CD14-positive monocyte (primary cell): ENCODE data around the gene MPPED1. TPM values are rescaled to one million over a fixed set of nuclear protein-coding genes. Genes with fewer than 3 reads are reported as not detected.

ENCODE experiments used
- DNase-seq, 3 donors: peaks; one replicate each; pipeline ENCODE4 v3.0.0-alpha.2; 2011 to 2022
- H2AFZ ChIP-seq: 2 replicates; pipeline ENCODE4 v1.6.0; 2012; ENCODE audit warnings: mild to moderate bottlenecking, low read depth, low read length, inconsistent platforms; ENCODE audit not compliant: insufficient read depth, poor library complexity, severe bottlenecking
- H3K27ac ChIP-seq, 2 donors: 1 replicate in 1 of 2; 2 replicates in 1 of 2; pipeline ENCODE4 v1.5.1; 2012 to 2013; ENCODE audit warnings: low read length in 2 of 2, control low read depth in 1 of 2, inconsistent platforms in 1 of 2, low read depth in 1 of 2, mild to moderate bottlenecking in 1 of 2
- H3K27me3 ChIP-seq, 2 donors: one replicate each; pipeline versions ENCODE4 v1.6.0 to v1.6.1; 2011 to 2013; ENCODE audit warnings: low read length in 2 of 2; ENCODE audit not compliant: control insufficient read depth in 2 of 2, insufficient read depth in 2 of 2
- H3K36me3 ChIP-seq, 2 donors: replicated peaks in 1 of 2; 1 replicate in 1 of 2; 2 replicates in 1 of 2; pipeline versions ENCODE4 v1.5.1 to v1.6.1; 2012 to 2013; ENCODE audit warnings: low read length in 2 of 2, control low read depth in 1 of 2, inconsistent platforms in 1 of 2, mild to moderate bottlenecking in 1 of 2; ENCODE audit not compliant: insufficient read depth in 2 of 2, control insufficient read depth in 1 of 2
- H3K4me1 ChIP-seq, 2 donors: 1 replicate in 1 of 2; 2 replicates in 1 of 2; pipeline versions ENCODE4 v1.5.1 to v1.6.1; 2012 to 2013; ENCODE audit warnings: low read length in 2 of 2, control low read depth in 1 of 2, inconsistent platforms in 1 of 2, mild to moderate bottlenecking in 1 of 2, moderate library complexity in 1 of 2; ENCODE audit not compliant: insufficient read depth in 2 of 2, control insufficient read depth in 1 of 2
- H3K4me2 ChIP-seq: replicated peaks from 2 replicates; pipeline ENCODE3; 2012; ENCODE audit warnings: low read length, moderate library complexity, mild to moderate bottlenecking; ENCODE audit not compliant: poor library complexity, severe bottlenecking; ENCODE audit errors: extremely low read depth
- H3K4me3 ChIP-seq, 3 experiments: fragments of 200-600 bp in 1 of 3; sonication (generic) in 1 of 3; replicated peaks in 1 of 3; 1 replicate in 2 of 3; 2 replicates in 1 of 3; pipeline ENCODE4 v1.5.1; 2011 to 2013; ENCODE audit warnings: low read length in 3 of 3, mild to moderate bottlenecking in 3 of 3, control low read depth in 2 of 3, low read depth in 2 of 3, inconsistent platforms in 1 of 3, moderate library complexity in 1 of 3
- H3K79me2 ChIP-seq: 2 replicates; pipeline ENCODE4 v1.6.0; 2012; ENCODE audit warnings: mild to moderate bottlenecking, control low read depth, inconsistent platforms, low read length, moderate library complexity; ENCODE audit not compliant: insufficient read depth
- H3K9ac ChIP-seq: 2 replicates; pipeline ENCODE4 v1.6.0; 2017; ENCODE audit warnings: low read length, mild to moderate bottlenecking; ENCODE audit not compliant: insufficient read depth, poor library complexity, severe bottlenecking
- H3K9me3 ChIP-seq, 2 donors: replicated peaks in 1 of 2; 1 replicate in 1 of 2; 2 replicates in 1 of 2; pipeline versions ENCODE4 v1.5.1 to v1.6.1; 2012 to 2013; ENCODE audit warnings: low read length in 2 of 2, control low read depth in 1 of 2; ENCODE audit not compliant: control insufficient read depth in 1 of 2, insufficient read depth in 1 of 2
- H4K20me1 ChIP-seq: 2 replicates; pipeline ENCODE4 v1.6.0; 2012; ENCODE audit warnings: mild to moderate bottlenecking, low read length, control low read depth, moderate library complexity; ENCODE audit not compliant: insufficient read depth
- H3K27ac Mint-ChIP-seq, 7 donors: one replicate each; pipeline ENCODE4 v1.8.0; 2020; ENCODE audit warnings: mild to moderate bottlenecking in 7 of 7, mixed read lengths in 7 of 7, moderate library complexity in 6 of 7, inconsistent platforms in 2 of 7
- H3K27me3 Mint-ChIP-seq, 3 donors: one replicate each; pipeline ENCODE4 v1.8.0; 2021 to 2022; ENCODE audit warnings: low read depth in 3 of 3, mild to moderate bottlenecking in 3 of 3, mixed read lengths in 3 of 3, moderate library complexity in 3 of 3, inconsistent platforms in 1 of 3
- H3K36me3 Mint-ChIP-seq, 2 donors: one replicate each; pipeline ENCODE4 v1.8.0; 2020; ENCODE audit warnings: mixed read lengths in 2 of 2, inconsistent platforms in 1 of 2, mild to moderate bottlenecking in 1 of 2
- H3K4me1 Mint-ChIP-seq: one replicate; pipeline ENCODE4 v1.8.0; 2020; ENCODE audit warnings: mild to moderate bottlenecking, mixed read lengths
- H3K4me3 Mint-ChIP-seq, 2 donors: one replicate each; pipeline ENCODE4 v1.8.0; 2020; ENCODE audit warnings: mild to moderate bottlenecking in 2 of 2, mixed read lengths in 2 of 2, moderate library complexity in 1 of 2
- H3K9me3 Mint-ChIP-seq, 7 donors: one replicate each; pipeline ENCODE4 v1.8.0; 2020 to 2022; ENCODE audit warnings: mixed read lengths in 7 of 7, mild to moderate bottlenecking in 6 of 7, moderate library complexity in 6 of 7, inconsistent platforms in 2 of 7
- CTCF ChIP-seq: fragments of 200-600 bp; IDR thresholded peaks from one replicate; pipeline ENCODE4 v1.8.0; 2022; ENCODE audit warnings: antibody characterized with exemption, mild to moderate bottlenecking
- WGBS: methylation state at CpG from one replicate; pipeline ENCODE4 v1.1.5; 2013; ENCODE audit warnings: missing lambda C conversion rate; ENCODE audit not compliant: insufficient coverage; 5-methylcytosine and 5-hydroxymethylcytosine counted together
- intact Hi-C, 2 donors: fragments of 100-400 bp; cut with micrococcal nuclease; formaldehyde crosslinking; loops; one replicate each; pipeline versions ENCODE4 v1.15.0 to v1.15.1; 2023
- polyA plus RNA-seq, 3 donors: library from polyadenylated mRNA; depleted of rRNA in 1 of 3; unstranded in 2 of 3; stranded (reverse) in 1 of 3; fragments of 300-500 nt in 2 of 3; fragments of >200 nt in 1 of 3; fragmentation: Illumina TruSeq in 2 of 3; gene quantifications; 1 replicate in 2 of 3; 2 replicates in 1 of 3; pipeline ENCODE4 v1.2.3, GENCODE V29; 2012 to 2021

MPPED1 gene
- polyA plus RNA-seq, 3 donors: not detected

- Histone ChIP-seq H3K27me3 (no peaks in the 10 kb centered on the region), H4K20me1 (no peaks in the 10 kb centered on the region), H3K79me2 (no peaks in the 10 kb centered on the region), H3K36me3 (no peaks in the 10 kb centered on the region), H3K4me3 (no peak overlapping the region), H2AFZ (no peak overlapping the region), H3K9ac (no peak overlapping the region), H3K27ac (no peak overlapping the region), H3K4me1 (no peaks in the 10 kb centered on the region), H3K9me3 (no peaks in the 10 kb centered on the region), H3K4me2 (no peak overlapping the region)
- no peak overlapping the region for H3K27ac Mint-ChIP-seq
- no peak for DNase-seq
- 83% methylated on average over 9 of the region's 14 CpGs for WGBS
- peaks cover 8 to 21% (median 8%) of the 10 kb centered on the region in 3 donors for H3K27me3 Mint-ChIP-seq
- no peak overlapping the region for H3K4me3 Mint-ChIP-seq
- no peaks in the 10 kb centered on the region for H3K36me3 Mint-ChIP-seq
- peaks cover 0 to 7% (median 2%) of the 10 kb centered on the region in 7 donors for H3K9me3 Mint-ChIP-seq
- H3K4me1 Mint-ChIP-seq: no peaks in the 10 kb centered on the region
- intact Hi-C loops: no loop called here
- TF ChIP-seq CTCF: no peak
Measured at GRCh38 chr22:43400449-43400848, 11.4 kb upstream of the MPPED1 start.

- H3K27ac Mint-ChIP-seq: no peak overlapping the region
- Histone ChIP-seq H3K4me3 (no peak overlapping the region), H3K4me2 (no peak overlapping the region), H3K36me3 (no peaks in the 10 kb centered on the region), H4K20me1 (no peaks in the 10 kb centered on the region), H3K4me1 (no peaks in the 10 kb centered on the region), H3K27me3 (no peaks in the 10 kb centered on the region), H3K79me2 (no peaks in the 10 kb centered on the region), H3K27ac (no peak overlapping the region), H2AFZ (no peak overlapping the region), H3K9ac (no peak overlapping the region), H3K9me3 (no peaks in the 10 kb centered on the region)
- no peaks in the 10 kb centered on the region for H3K36me3 Mint-ChIP-seq
- intact Hi-C loops: no loop called here
- peaks cover 8 to 21% (median 8%) of the 10 kb centered on the region in 3 donors for H3K27me3 Mint-ChIP-seq
- no peak overlapping the region for H3K4me3 Mint-ChIP-seq
- H3K4me1 Mint-ChIP-seq: no peaks in the 10 kb centered on the region
- no peak for DNase-seq
- no peak for TF ChIP-seq CTCF
- H3K9me3 Mint-ChIP-seq: peaks cover 0 to 7% (median 2%) of the 10 kb centered on the region in 7 donors
- WGBS: 79% methylated on average over 5 of the region's 5 CpGs
Measured at GRCh38 chr22:43401233-43401632, 10.6 kb upstream of the MPPED1 start.
